ENCODE measurements around the gene PRKCA.

Gene PRKCA

GRCh38 chr17:66480243-66480642 is 177.8 kb downstream of the PRKCA start:
- Histone ChIP-seq H4K20me1 (ENCODE audit: insufficient read depth) (no peaks in the 10 kb centered on the region), H3K79me2 (ENCODE audit: insufficient read depth, low read depth) (no peaks in the 10 kb centered on the region), H3K36me3 (ENCODE audit: insufficient read depth) (no peaks in the 10 kb centered on the region), H3K4me2 (no peak overlapping the region), H3K4me1 (ENCODE audit: low read depth, poor library complexity, severe bottlenecking) (no peaks in the 10 kb centered on the region), H3K27me3 (ENCODE audit: insufficient read depth, low read depth) (no peaks in the 10 kb centered on the region), H3K9ac (no peak overlapping the region), H3K27ac (no peak overlapping the region), H2AFZ (ENCODE audit: low read depth) (no peak overlapping the region), H3K4me3 (IDR thresholded peaks at IDR 0.05; ENCODE audit: insufficient read depth, low read depth, low read length) (no peak overlapping the region)
- no peak for TF ChIP-seq CTCF (conservative IDR thresholded peaks at IDR 0.05; ENCODE audit: low read depth, low read length)

GRCh38 chr17:66480802-66481201 is 178.4 kb downstream of the PRKCA start:
- H3K4me2 ChIP-seq: no peak overlapping the region
- no peaks in the 10 kb centered on the region for H4K20me1 ChIP-seq (ENCODE audit: insufficient read depth)
- no peak overlapping the region for H3K9ac ChIP-seq
- H3K27ac ChIP-seq: no peak overlapping the region
- no peaks in the 10 kb centered on the region for H3K27me3 ChIP-seq (ENCODE audit: insufficient read depth, low read depth)
- H3K79me2 ChIP-seq (ENCODE audit: insufficient read depth, low read depth): no peaks in the 10 kb centered on the region
- no peaks in the 10 kb centered on the region for H3K4me1 ChIP-seq (ENCODE audit: low read depth, poor library complexity, severe bottlenecking)
- TF ChIP-seq CTCF (conservative IDR thresholded peaks at IDR 0.05; ENCODE audit: low read depth, low read length): no peak
- H3K4me3 ChIP-seq (IDR thresholded peaks at IDR 0.05; ENCODE audit: insufficient read depth, low read depth, low read length): no peak overlapping the region
- H3K36me3 ChIP-seq (ENCODE audit: insufficient read depth): no peaks in the 10 kb centered on the region
- no peak overlapping the region for H2AFZ ChIP-seq (ENCODE audit: low read depth)

GRCh38 chr17:66481271-66481670 is 178.9 kb downstream of the PRKCA start:
- Histone ChIP-seq H4K20me1 (ENCODE audit: insufficient read depth) (no peaks in the 10 kb centered on the region), H3K4me1 (ENCODE audit: low read depth, poor library complexity, severe bottlenecking) (no peaks in the 10 kb centered on the region), H3K27me3 (ENCODE audit: insufficient read depth, low read depth) (no peaks in the 10 kb centered on the region), H3K4me2 (no peak overlapping the region), H3K79me2 (ENCODE audit: insufficient read depth, low read depth) (no peaks in the 10 kb centered on the region), H3K9ac (no peak overlapping the region), H3K27ac (no peak overlapping the region), H2AFZ (ENCODE audit: low read depth) (no peak overlapping the region), H3K4me3 (IDR thresholded peaks at IDR 0.05; ENCODE audit: insufficient read depth, low read depth, low read length) (no peak overlapping the region), H3K36me3 (ENCODE audit: insufficient read depth) (no peaks in the 10 kb centered on the region)
- no peak for TF ChIP-seq CTCF (conservative IDR thresholded peaks at IDR 0.05; ENCODE audit: low read depth, low read length)

GRCh38 chr17:66483906-66484305 is 181.5 kb downstream of the PRKCA start:
- H3K36me3 ChIP-seq (ENCODE audit: insufficient read depth): no peaks in the 10 kb centered on the region
- no peak overlapping the region for H2AFZ ChIP-seq (ENCODE audit: low read depth)
- no peaks in the 10 kb centered on the region for H4K20me1 ChIP-seq (ENCODE audit: insufficient read depth)
- H3K79me2 ChIP-seq (ENCODE audit: insufficient read depth, low read depth): no peaks in the 10 kb centered on the region
- H3K9ac ChIP-seq: no peak overlapping the region
- no peak overlapping the region for H3K27ac ChIP-seq
- H3K4me1 ChIP-seq (ENCODE audit: low read depth, poor library complexity, severe bottlenecking): no peaks in the 10 kb centered on the region
- H3K4me3 ChIP-seq (IDR thresholded peaks at IDR 0.05; ENCODE audit: insufficient read depth, low read depth, low read length): no peak overlapping the region
- TF ChIP-seq CTCF (conservative IDR thresholded peaks at IDR 0.05; ENCODE audit: low read depth, low read length): no peak
- H3K27me3 ChIP-seq (ENCODE audit: insufficient read depth, low read depth): no peaks in the 10 kb centered on the region
- H3K4me2 ChIP-seq: no peak overlapping the region
